GM18520 (cell line): ENCODE data around the gene NOXA1.
"Not testable (repeated sequence)": the region's sequence is repeated elsewhere in the genome, so short reads cannot be mapped to it uniquely, and the experiment has no call there.

Experiments
- ATAC-seq: cut with Tn5 transposase; IDR thresholded peaks from one replicate; pipeline ENCODE4 v1.9.1; 2021; ENCODE audit not compliant: unreplicated experiment

Gene NOXA1

GRCh38 chr9:137422604-137423513 is at the start of gene NOXA1, which contains the start of gene EXD3:
TSS of gene NOXA1 (plus strand) at chr9:137423393. CDS start at chr9:137423530, 137 bp downstream.
TSS of gene EXD3 (minus strand) at chr9:137423162. CDS start at chr9:137395357, 27,805 bp downstream.
- peak; percentile 78 for ATAC-seq

GRCh38 chr9:137373611-137373980 is 49.6 kb upstream of the NOXA1 start:
- ATAC-seq = no peak

DNA sequence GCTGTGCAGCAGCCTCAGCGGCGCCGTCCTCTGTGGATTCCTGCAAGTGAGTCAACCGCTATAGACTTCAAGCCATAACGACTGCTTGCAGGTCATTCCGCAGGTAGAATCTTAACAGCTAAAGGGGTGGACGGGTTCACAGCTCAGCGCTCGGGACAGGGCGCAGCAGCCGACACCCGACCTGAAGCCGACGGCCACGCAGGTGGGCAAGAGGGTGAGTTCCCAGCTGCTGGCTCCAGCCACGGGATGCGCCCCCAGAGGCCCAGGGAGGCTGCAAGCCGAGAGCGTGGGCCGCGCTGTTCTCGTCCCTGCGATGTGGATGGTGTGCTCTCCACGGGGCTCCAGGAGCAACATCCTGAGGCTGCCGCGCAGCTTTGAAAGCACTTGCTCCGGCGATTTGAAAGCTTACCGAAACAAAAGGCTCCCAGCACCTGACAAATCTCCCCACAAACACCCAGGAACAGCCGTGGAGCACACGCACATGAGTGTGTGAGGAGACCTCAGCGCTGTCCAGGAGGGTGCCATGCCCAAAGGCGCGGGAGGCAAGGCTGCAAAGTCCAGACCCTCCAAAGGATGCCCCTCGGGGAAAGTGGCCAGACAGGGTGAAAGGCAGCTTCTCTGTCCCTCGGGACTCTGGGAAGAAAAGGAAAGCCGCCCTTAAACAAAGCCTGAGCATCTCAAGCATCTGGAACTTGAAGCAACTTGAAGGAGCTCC is 48.9 kb upstream of the NOXA1 start:
- no peak for ATAC-seq

- no peak for ATAC-seq
These were observed 47.7 kb upstream of the NOXA1 start for GRCh38 chr9:137375321-137376058.

DNA sequence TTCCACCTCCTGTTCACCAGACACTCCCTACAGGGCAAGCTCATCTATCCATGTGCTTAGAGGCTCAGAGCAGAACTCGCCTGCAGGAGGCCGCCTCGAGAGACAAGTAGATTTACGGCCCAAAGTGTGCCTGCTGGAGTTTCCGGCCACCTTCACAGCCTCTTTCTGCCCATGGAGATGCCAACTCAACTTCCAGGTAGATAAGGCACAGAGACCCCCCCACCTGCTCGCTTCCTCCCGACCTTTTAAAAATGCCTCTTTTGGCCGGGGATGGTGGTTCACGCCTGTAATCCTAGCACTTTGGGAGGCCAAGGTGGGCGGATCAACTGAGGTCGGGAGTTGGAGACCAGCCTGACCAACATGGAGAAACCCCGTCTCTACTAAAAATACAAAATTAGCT is 46.8 kb upstream of the NOXA1 start:
- ATAC-seq = no peak

GRCh38 chr9:137378688-137379410 is 44.3 kb upstream of the NOXA1 start:
- ATAC-seq = not testable (repeated sequence)

DNA sequence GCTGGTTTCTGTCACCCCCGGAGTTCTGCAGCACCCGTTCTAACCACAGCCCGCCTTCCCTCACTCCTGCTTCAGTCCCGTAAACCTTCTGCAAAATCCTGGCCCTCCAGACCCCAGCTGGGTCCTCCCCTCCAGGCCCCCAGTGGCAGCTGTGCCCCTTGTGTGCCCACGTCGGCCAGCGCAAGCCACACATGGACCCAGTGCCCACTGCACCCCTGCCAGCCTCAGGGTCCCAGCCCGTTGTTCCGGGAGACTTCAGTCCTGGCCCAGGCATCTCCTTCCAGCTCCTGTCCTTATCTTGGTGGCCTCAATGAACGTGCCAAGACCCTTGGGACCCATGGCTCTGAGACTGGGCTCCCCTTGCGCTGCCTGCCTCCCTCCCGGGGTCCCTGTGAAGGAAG is 43.4 kb upstream of the NOXA1 start:
- no peak for ATAC-seq

DNA sequence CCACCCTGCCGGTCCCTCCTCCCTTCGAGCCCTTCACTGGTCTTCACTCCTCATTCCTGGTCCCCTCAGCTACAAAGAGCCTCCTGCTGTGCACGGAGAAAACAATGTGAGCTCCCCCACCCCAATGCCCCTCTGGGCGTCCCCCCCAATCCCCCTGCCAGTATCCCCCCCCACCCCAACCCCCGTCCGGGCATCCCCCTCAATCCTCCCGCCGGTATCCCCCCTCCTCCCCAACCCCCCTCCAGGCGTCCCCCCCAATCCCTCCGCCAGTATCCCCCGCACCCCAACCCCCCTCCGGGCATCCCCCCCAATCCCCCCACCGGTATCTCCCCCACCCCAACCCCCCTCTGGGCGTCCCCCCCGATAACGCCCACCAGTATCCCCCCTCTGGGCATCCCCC is 43.0 kb upstream of the NOXA1 start:
- ATAC-seq = no peak

GRCh38 chr9:137380606-137381005 is 42.6 kb upstream of the NOXA1 start:
- no peak for ATAC-seq

DNA sequence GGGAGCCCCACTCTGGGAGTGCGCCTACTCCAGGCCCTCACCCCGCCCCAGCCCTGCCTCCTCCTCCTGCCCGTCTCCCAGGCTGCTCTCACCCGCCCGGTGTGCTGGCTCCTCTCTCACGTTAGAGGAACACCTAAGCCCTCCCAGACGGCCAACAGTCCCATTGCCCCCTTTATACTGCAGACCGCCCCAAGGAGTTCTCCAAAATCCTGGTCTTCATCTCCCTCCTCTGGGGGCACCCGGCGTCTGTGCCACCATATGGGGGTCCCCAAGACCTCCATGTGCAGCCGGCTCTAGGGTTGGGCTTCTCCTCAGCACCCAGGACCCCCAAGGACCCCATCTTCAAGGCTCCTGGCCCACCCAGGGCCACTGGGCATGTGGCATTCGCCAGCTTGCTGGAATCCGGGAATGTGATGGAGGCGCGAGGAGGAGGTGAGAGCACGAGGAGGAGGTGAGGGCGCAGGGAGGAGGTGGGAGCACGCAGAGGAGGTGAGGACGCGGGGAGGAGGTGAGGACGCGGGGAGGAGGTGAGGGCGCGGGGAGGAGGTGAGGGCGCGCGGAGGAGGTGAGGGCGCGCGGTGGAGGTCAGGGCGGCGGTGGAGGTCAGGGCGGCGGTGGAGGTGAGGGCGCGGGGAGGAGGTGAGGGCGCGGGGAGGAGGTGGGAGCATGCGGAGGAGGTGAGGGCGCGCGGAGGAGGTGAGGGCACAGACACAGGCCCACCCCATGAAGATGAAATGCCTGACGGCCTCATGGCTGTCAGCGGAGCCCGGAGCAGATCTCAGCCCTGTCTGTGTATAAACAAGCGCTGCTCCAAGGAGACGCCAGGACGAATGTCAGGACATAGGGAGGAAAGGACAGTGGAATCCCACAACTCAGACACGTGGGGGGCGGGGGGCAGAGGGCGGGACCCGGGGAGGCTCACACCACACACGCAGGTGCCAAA is 41.4 kb upstream of the NOXA1 start:
- no peak for ATAC-seq

DNA sequence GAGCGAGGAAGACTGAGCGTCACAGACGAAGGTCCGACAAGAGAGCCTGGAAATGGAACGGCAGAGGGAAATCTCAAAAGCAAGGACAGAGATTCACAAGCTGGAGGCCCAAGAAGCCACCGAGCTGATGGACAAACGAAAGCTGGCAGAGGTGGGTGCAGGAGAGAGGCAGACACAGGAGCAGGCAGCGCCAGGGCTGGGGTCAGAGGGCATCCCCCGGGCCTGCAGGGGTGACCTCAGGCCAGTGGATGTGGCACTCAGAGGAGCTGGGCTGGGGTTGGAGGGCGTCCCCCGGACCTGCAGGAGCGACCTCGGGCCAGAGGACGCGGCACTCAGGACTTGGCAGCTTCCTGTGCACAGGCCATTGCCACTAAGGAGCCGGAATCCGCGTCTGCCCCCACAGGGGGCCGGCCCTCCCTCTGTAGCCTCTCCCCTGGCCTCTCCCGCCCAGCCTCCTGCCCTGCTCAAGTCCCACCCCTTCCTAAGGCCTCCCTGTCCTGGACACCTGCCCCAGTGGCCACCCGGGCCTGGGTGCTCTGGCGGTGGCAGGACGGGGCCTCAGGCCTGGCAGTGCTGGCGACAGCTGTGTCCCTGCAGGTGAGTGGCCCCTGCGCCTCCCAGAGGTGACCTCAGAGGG is 40.6 kb upstream of the NOXA1 start:
- ATAC-seq = no peak

GRCh38 chr9:137383081-137383783 is 40.0 kb upstream of the NOXA1 start:
- ATAC-seq = no peak

DNA sequence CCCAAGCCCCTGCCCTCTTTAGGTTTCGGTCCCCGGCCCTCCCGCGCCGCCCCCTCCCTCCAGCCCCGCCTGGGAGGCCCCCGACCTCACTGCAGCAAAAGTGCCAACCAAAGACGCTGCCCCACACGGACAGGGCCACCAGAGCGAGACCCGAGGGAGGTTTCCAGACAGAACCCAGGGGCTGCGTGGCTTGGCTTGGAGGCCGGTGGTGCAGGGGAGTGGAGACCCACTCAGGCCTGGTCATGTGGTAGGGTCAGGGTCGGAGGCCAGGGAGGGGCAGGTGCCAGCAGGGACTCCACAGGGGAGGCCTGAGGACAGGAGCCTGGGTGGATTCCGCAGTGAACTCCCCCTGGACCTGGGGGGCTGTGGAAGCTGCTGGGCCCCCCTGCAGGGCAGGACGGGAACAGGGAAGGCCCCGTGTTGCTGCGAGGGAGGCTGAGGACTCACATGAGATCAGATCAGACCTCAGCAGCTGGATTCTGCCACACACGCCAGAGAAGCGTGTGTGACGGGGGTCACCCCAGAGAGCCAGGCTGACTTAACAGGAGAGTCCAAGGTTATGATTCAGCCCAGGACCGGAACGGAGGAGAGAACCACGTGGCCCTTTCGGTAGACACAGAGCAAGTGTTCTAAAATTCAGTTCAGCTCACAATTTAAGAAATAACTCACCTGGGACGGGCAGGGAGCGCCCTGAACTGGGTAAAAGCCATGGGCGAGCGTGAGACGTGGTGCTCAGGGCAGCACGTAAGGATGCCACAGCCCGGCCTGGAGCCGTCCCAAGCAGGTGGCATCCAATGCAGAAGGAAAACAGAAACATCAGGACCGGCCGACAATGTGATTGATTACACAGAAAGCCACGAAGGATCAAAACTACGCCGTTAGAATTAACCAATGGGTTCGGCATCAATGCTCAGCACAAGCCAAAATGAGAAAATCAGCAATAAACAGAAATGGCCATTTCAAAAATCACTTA is 39.1 kb upstream of the NOXA1 start:
- ATAC-seq = no peak

GRCh38 chr9:137385061-137385655 is 38.0 kb upstream of the NOXA1 start:
- ATAC-seq = no peak

GRCh38 chr9:137386507-137387113 is 36.6 kb upstream of the NOXA1 start:
- ATAC-seq = not testable (repeated sequence)

DNA sequence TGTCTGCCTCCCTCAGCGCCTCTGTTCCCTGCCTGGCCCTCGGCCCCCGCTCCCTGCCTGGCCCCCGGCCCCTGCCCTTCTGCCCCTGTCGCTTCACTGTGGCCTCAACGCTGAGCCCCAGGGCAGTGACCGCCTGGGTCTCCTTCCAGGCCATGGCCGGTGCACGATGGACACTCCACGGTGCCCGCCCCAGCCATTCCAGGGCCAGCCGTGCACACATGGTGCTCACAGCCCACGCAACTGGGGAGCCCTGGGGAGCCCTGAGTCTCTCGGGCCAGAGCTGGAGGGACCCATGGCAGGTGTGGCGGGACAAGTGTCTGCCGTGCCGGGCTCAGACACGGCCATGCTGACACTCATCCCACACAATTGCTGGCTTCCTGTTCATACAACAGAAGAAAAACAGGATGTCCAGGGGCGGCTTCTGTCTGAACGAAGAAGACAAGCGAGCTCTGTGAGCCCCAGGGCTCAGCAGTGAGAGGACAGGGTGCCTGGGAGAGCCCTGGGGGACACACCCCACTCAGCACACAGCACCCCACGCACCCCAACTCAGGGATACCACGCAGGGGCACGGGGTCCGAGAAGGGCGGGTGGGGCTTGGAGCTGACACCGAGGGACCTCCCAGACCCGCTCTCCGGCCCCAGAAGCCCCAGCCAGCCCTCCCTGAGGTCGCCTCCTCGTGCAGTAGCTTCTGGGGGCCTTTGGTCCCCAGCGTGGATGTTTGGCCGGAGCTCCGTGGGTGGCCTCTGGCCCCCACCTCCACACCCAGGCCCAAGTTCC is 35.9 kb upstream of the NOXA1 start:
- no peak for ATAC-seq
